ENCODE results near the gene LHPP.

LHPP gene

GRCh38 chr10:124451276-124451675 lies 10.3 kb upstream of the LHPP start:
- Histone ChIP-seq H2BK12ac (ENCODE audit: low read length in 2 of 2) (no peak overlapping the region), H2AK5ac (ENCODE audit: low read length, severe bottlenecking) (no peak overlapping the region), H3K9me3 (ENCODE audit: control insufficient read depth, low read length) (no peaks in the 10 kb centered on the region), H3K27me3 (ENCODE audit: control insufficient read depth in 1 of 2, insufficient read depth in 1 of 2, low read length in 2 of 2) (peaks cover 89 to 90% of the 10 kb centered on the region in 2 experiments), H3K36me3 (ENCODE audit: control insufficient read depth in 1 of 2, insufficient read depth in 2 of 2, low read depth in 1 of 2, low read length in 2 of 2) (no peaks in the 10 kb centered on the region), H3K4ac (ENCODE audit: low read depth in 1 of 2, low read length in 2 of 2) (no peak overlapping the region), H2BK15ac (ENCODE audit: low read depth, poor library complexity, severe bottlenecking) (no peak overlapping the region), H3K4me1 (ENCODE audit: control insufficient read depth, insufficient read depth, low read depth, low read length) (peaks cover 27% of the 10 kb centered on the region), H3K23ac (ENCODE audit: low read length in 2 of 2) (no peak overlapping the region), H3K14ac (ENCODE audit: low read length in 2 of 2) (no peak overlapping the region), H2BK120ac (ENCODE audit: low read depth, low read length) (no peak overlapping the region), H2AFZ (ENCODE audit: low read depth, low read length) (no peak overlapping the region), H3K79me1 (replicated peaks; ENCODE audit: low read length, poor library complexity, severe bottlenecking) (no peaks in the 10 kb centered on the region), H4K8ac (ENCODE audit: low read length) (no peak overlapping the region), H4K91ac (ENCODE audit: low read length) (no peak overlapping the region), H3K4me2 (ENCODE audit: low read length, poor library complexity, severe bottlenecking) (no peak overlapping the region), H3K4me3 (ENCODE audit: insufficient read depth in 1 of 2, low read depth in 1 of 2, low read length in 2 of 2) (no peak overlapping the region), H3K27ac (ENCODE audit: low read length, poor library complexity, severe bottlenecking) (no peak overlapping the region), H3K9ac (ENCODE audit: low read length) (no peak overlapping the region), H2BK5ac (ENCODE audit: low read depth, low read length, poor library complexity, severe bottlenecking) (no peak overlapping the region), H3K18ac (ENCODE audit: low read depth in 1 of 2, low read length in 2 of 2) (no peak overlapping the region)
- no peak for DNase-seq
- WGBS: 21% methylated on average over 6 of the region's 6 CpGs

DNA sequence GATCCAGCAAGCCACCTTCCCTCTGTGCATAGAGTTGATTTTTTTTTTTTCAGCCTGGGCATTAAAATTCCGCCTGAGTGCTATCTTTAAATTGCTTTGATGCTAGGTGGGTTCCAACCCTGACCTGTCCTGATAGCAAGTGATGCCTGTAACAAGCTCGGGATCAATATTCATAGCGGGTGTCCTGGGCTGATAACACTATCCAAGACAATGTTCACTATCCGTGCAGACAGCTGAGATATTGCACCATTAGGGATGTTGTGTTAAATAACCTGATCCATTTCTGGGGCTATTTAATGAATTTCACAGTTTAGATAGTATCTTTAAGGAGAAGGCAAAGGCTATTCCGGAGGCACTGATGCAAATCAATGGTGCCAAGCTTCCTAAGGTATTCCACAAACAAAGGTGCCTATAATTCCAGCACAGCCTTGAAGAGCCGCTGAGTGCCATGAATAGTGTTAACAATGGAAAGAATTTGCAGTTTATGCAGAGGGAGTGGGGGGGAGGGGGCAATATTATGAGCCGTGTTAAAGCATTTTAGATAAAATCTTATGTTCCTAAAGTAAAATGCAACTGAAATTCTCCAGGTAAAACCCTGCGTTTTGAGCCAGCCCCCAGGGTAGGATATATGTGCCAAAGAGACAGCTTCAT lies 7.5 kb upstream of the LHPP start:
- H3K79me1 ChIP-seq (replicated peaks; ENCODE audit: low read length, poor library complexity, severe bottlenecking): no peaks in the 10 kb centered on the region
- H4K91ac ChIP-seq (ENCODE audit: low read length): no peak overlapping the region
- H2BK12ac ChIP-seq (ENCODE audit: low read length in 2 of 2): no peak overlapping the region
- H2BK15ac ChIP-seq (ENCODE audit: low read depth, poor library complexity, severe bottlenecking): no peak overlapping the region
- H3K9ac ChIP-seq (ENCODE audit: low read length): no peak overlapping the region
- no peaks in the 10 kb centered on the region for H3K9me3 ChIP-seq (ENCODE audit: control insufficient read depth, low read length)
- H2AK5ac ChIP-seq (ENCODE audit: low read length, severe bottlenecking): no peak overlapping the region
- no peak overlapping the region for H3K4ac ChIP-seq (ENCODE audit: low read depth in 1 of 2, low read length in 2 of 2)
- peaks cover 13% of the 10 kb centered on the region for H3K4me1 ChIP-seq (ENCODE audit: control insufficient read depth, insufficient read depth, low read depth, low read length)
- DNase-seq: no peak
- H3K4me3 ChIP-seq (ENCODE audit: insufficient read depth in 1 of 2, low read depth in 1 of 2, low read length in 2 of 2): no peak overlapping the region
- H2BK5ac ChIP-seq (ENCODE audit: low read depth, low read length, poor library complexity, severe bottlenecking): no peak overlapping the region
- 43% methylated on average over 7 of the region's 8 CpGs for WGBS
- no peak overlapping the region for H2BK120ac ChIP-seq (ENCODE audit: low read depth, low read length)
- H3K18ac ChIP-seq (ENCODE audit: low read depth in 1 of 2, low read length in 2 of 2): no peak overlapping the region
- no peak overlapping the region for H4K8ac ChIP-seq (ENCODE audit: low read length)
- H3K27ac ChIP-seq (ENCODE audit: low read length, poor library complexity, severe bottlenecking): no peak overlapping the region
- H3K14ac ChIP-seq (ENCODE audit: low read length in 2 of 2): no peak overlapping the region
- no peak overlapping the region for H3K23ac ChIP-seq (ENCODE audit: low read length in 2 of 2)
- H2AFZ ChIP-seq (ENCODE audit: low read depth, low read length): no peak overlapping the region
- H3K36me3 ChIP-seq (ENCODE audit: control insufficient read depth in 1 of 2, insufficient read depth in 2 of 2, low read depth in 1 of 2, low read length in 2 of 2): no peaks in the 10 kb centered on the region
- H3K27me3 ChIP-seq (ENCODE audit: control insufficient read depth in 1 of 2, insufficient read depth in 1 of 2, low read length in 2 of 2): peaks cover 61 to 79% of the 10 kb centered on the region in 2 experiments
- no peak overlapping the region for H3K4me2 ChIP-seq (ENCODE audit: low read length, poor library complexity, severe bottlenecking)

GRCh38 chr10:124455441-124455840 lies 6.2 kb upstream of the LHPP start:
- Histone ChIP-seq H3K14ac (ENCODE audit: low read length in 2 of 2) (no peak overlapping the region), H2BK15ac (ENCODE audit: low read depth, poor library complexity, severe bottlenecking) (no peak overlapping the region), H3K36me3 (ENCODE audit: control insufficient read depth in 1 of 2, insufficient read depth in 2 of 2, low read depth in 1 of 2, low read length in 2 of 2) (no peaks in the 10 kb centered on the region), H3K4ac (ENCODE audit: low read depth in 1 of 2, low read length in 2 of 2) (no peak overlapping the region), H3K4me3 (ENCODE audit: insufficient read depth in 1 of 2, low read depth in 1 of 2, low read length in 2 of 2) (no peak overlapping the region), H2BK120ac (ENCODE audit: low read depth, low read length) (no peak overlapping the region), H3K9ac (ENCODE audit: low read length) (no peak overlapping the region), H3K27ac (ENCODE audit: low read length, poor library complexity, severe bottlenecking) (no peak overlapping the region), H3K27me3 (ENCODE audit: control insufficient read depth in 1 of 2, insufficient read depth in 1 of 2, low read length in 2 of 2) (peaks cover 50 to 67% of the 10 kb centered on the region in 2 experiments), H4K8ac (ENCODE audit: low read length) (no peak overlapping the region), H3K18ac (ENCODE audit: low read depth in 1 of 2, low read length in 2 of 2) (no peak overlapping the region), H4K91ac (ENCODE audit: low read length) (no peak overlapping the region), H3K79me1 (replicated peaks; ENCODE audit: low read length, poor library complexity, severe bottlenecking) (no peaks in the 10 kb centered on the region), H3K23ac (ENCODE audit: low read length in 2 of 2) (no peak overlapping the region), H3K4me1 (ENCODE audit: control insufficient read depth, insufficient read depth, low read depth, low read length) (peaks cover 2% of the 10 kb centered on the region), H3K4me2 (ENCODE audit: low read length, poor library complexity, severe bottlenecking) (no peak overlapping the region), H2AK5ac (ENCODE audit: low read length, severe bottlenecking) (no peak overlapping the region), H2BK5ac (ENCODE audit: low read depth, low read length, poor library complexity, severe bottlenecking) (no peak overlapping the region), H2BK12ac (ENCODE audit: low read length in 2 of 2) (no peak overlapping the region), H2AFZ (ENCODE audit: low read depth, low read length) (no peak overlapping the region), H3K9me3 (ENCODE audit: control insufficient read depth, low read length) (no peaks in the 10 kb centered on the region)
- WGBS: 79% methylated on average over 7 of the region's 7 CpGs
- no peak for DNase-seq

DNA sequence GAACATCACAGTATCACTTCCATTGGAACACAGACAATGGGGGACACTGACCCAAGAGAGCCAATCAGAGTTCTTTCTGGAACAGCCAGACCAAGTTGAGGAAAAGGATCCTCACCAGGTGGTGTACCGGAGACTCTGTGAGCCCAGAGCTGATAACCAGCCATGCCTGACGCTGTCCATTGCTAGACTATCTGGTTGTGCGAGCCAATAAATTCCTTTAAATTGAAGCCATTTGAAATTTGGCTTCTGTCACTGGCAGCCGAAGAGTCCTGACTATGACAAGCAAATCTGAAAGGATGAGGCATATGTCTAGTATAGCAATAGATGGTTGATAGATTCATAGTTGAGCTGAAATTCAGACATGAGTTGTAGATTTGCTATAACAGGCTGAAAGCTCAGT lies 3.1 kb upstream of the LHPP start:
- Histone ChIP-seq H4K91ac (ENCODE audit: low read length) (no peak overlapping the region), H2BK15ac (ENCODE audit: low read depth, poor library complexity, severe bottlenecking) (no peak overlapping the region), H4K8ac (ENCODE audit: low read length) (no peak overlapping the region), H3K79me1 (replicated peaks; ENCODE audit: low read length, poor library complexity, severe bottlenecking) (peaks cover 5% of the 10 kb centered on the region), H3K36me3 (ENCODE audit: control insufficient read depth in 1 of 2, insufficient read depth in 2 of 2, low read depth in 1 of 2, low read length in 2 of 2) (no peaks in the 10 kb centered on the region), H2AFZ (ENCODE audit: low read depth, low read length) (no peak overlapping the region), H2BK12ac (ENCODE audit: low read length in 2 of 2) (no peak overlapping the region), H2AK5ac (ENCODE audit: low read length, severe bottlenecking) (no peak overlapping the region), H3K9ac (ENCODE audit: low read length) (no peak overlapping the region), H3K18ac (ENCODE audit: low read depth in 1 of 2, low read length in 2 of 2) (no peak overlapping the region), H3K27ac (ENCODE audit: low read length, poor library complexity, severe bottlenecking) (no peak overlapping the region), H3K9me3 (ENCODE audit: control insufficient read depth, low read length) (no peaks in the 10 kb centered on the region), H3K23ac (ENCODE audit: low read length in 2 of 2) (no peak overlapping the region), H3K14ac (ENCODE audit: low read length in 2 of 2) (no peak overlapping the region), H3K4ac (ENCODE audit: low read depth in 1 of 2, low read length in 2 of 2) (no peak overlapping the region), H2BK120ac (ENCODE audit: low read depth, low read length) (no peak overlapping the region), H2BK5ac (ENCODE audit: low read depth, low read length, poor library complexity, severe bottlenecking) (no peak overlapping the region), H3K4me2 (ENCODE audit: low read length, poor library complexity, severe bottlenecking) (no peak overlapping the region), H3K27me3 (ENCODE audit: control insufficient read depth in 1 of 2, insufficient read depth in 1 of 2, low read length in 2 of 2) (peaks cover 24 to 42% of the 10 kb centered on the region in 2 experiments), H3K4me1 (ENCODE audit: control insufficient read depth, insufficient read depth, low read depth, low read length) (peaks cover 5% of the 10 kb centered on the region), H3K4me3 (ENCODE audit: insufficient read depth in 1 of 2, low read depth in 1 of 2, low read length in 2 of 2) (no peak overlapping the region)
- WGBS: 82% methylated on average over 4 of the region's 4 CpGs
- DNase-seq: no peak
